HFF-Myc (cell line): ENCODE data around the gene SMIM35.

Source experiments
- DNase-seq: peaks from one replicate; pipeline ENCODE4 v3.0.0-alpha.2; 2011; ENCODE audit warnings: low read depth; ENCODE audit errors: extremely low read depth
- H3K4me3 ChIP-seq: replicated peaks from 2 replicates; pipeline ENCODE4 v1.5.1; 2011; ENCODE audit warnings: low read depth, mild to moderate bottlenecking, control low read depth, low read length
- CTCF ChIP-seq: IDR thresholded peaks from 2 replicates; pipeline ENCODE4 v1.5.1; 2012; ENCODE audit warnings: mild to moderate bottlenecking, low read depth, low read length, control low read depth; ENCODE audit errors: missing control alignments

SMIM35 gene

GRCh38 chr11:118017111-118017510 lies 69.7 kb downstream of the SMIM35 start:
- no peak overlapping the region for H3K4me3 ChIP-seq
- no peak for TF ChIP-seq CTCF
- DNase-seq = no peak

DNA sequence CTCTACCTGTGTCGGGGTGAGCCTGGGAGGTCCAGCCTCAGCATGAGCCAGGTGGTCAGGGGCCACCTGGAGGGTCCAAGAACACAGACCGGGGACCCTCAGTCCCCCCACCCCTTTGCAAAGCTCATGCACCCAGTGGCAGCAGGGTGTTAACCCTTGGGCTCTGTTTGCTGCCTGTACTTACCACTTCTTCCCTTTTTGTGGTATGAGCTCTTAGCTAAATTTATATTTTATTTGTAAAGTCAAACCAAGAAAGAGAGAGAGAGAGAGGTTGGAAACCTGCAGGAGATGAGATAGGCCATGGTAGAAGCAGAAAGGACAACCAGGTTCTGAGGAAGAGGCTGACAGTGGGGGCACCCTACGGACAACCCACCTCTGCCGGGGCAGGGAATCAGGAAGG lies 70.7 kb downstream of the SMIM35 start:
- TF ChIP-seq CTCF = no peak
- no peak for DNase-seq
- H3K4me3 ChIP-seq = no peak overlapping the region

DNA sequence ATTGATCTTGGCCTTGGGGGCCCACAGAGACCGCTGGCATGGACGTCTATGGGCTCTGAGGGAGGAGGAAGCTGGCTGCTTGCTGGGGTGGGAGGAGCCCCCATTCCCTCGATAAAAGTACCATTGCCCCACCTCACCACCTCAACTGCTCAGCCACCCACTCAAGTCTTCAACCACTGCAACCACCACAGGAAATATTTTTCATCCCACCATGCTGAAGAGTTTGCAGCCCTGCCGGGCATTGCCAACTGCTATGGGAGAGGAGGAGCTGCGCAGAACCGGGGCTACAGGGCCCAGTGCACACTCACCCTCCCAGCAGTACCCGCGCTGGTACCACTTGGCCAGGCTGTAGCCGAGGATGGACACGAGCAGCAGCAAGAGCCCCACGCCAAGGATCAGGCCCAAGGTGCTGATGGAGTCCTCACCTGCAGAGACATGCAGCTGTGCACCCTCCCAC lies 71.3 kb downstream of the SMIM35 start:
- no peak overlapping the region for H3K4me3 ChIP-seq
- no peak for DNase-seq
- no peak for TF ChIP-seq CTCF

GRCh38 chr11:118014022-118014421 lies 72.7 kb downstream of the SMIM35 start:
- no peak for DNase-seq
- no peak overlapping the region for H3K4me3 ChIP-seq
- TF ChIP-seq CTCF = no peak

- no peak overlapping the region for H3K4me3 ChIP-seq
- TF ChIP-seq CTCF = no peak
- DNase-seq = no peak
These were observed 74.6 kb downstream of the SMIM35 start for GRCh38 chr11:118012083-118012669.

DNA sequence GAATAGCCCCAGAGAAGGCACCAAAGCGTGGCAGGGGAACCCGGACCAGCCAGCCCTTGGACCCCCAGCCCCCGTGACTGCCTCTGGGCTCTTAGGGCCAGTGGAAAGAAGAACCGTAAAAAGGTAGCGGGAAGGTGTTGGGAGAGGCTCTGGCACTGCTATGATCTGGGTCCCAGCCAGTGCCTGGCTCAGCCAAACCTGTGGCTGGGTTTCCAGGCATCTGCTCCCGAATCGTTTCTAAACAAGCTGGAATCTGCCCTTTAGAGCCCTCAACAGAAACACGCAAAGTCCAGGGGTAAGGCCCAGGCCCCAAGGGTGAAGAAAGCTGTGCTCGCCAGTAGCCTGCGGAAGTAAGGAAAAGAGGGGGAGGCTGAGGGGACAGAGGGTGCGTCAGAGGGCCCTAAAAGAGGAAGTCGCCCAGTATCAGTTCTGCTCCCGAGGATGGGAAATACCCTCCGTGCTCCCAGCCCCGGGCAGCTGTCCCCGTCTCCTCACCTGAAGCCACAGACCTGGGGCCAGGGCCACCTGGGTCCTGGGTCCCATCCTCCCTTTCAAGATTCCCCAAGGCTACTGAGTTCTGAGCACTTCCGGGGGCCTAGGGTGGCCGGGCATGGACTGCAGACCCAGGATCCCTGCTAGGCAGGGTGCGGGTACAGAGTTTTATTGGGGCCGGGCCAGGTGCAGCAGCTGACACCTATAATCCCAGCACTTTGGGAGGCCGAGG lies 75.9 kb downstream of the SMIM35 start:
- TF ChIP-seq CTCF = no peak
- no peak overlapping the region for H3K4me3 ChIP-seq
- DNase-seq = no peak
